GM18498 (cell line): ENCODE data around the gene MEP1B.
A peak's percentile ranks its signal among the peaks of the same experiment; 100 is the strongest.
"Not testable (repeated sequence)": the region's sequence is repeated elsewhere in the genome, so short reads cannot be mapped to it uniquely, and the experiment has no call there.

Source experiments
- ATAC-seq: cut with Tn5 transposase; IDR thresholded peaks from one replicate; pipeline ENCODE4 v1.9.1; 2021; ENCODE audit warnings: mild to moderate bottlenecking, moderate library complexity; ENCODE audit not compliant: unreplicated experiment

Gene MEP1B

DNA sequence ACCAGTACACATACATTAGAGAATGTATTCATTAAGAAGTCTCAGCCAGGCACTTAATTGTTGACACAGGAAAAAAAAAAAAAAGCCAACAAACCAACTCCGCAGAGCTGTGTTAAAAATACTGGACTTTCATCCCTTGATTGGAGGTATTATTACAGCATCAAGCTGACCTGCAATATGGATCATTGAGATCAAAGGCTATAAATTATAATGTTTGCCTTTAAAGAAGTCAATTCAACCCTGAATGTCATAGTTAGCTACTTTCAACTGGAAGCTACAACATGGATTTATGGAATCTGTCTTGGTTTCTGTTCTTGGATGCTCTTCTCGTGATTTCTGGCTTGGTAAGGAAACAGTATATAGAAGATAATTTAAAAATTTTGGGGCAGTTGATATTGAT lies at the start of gene MEP1B:
Gene MEP1B, plus strand, starts transcription at position 250 of the 400 bp plus-strand sequence. Its CDS starts 32 bp downstream, at position 282.
- ATAC-seq, result no peak

DNA sequence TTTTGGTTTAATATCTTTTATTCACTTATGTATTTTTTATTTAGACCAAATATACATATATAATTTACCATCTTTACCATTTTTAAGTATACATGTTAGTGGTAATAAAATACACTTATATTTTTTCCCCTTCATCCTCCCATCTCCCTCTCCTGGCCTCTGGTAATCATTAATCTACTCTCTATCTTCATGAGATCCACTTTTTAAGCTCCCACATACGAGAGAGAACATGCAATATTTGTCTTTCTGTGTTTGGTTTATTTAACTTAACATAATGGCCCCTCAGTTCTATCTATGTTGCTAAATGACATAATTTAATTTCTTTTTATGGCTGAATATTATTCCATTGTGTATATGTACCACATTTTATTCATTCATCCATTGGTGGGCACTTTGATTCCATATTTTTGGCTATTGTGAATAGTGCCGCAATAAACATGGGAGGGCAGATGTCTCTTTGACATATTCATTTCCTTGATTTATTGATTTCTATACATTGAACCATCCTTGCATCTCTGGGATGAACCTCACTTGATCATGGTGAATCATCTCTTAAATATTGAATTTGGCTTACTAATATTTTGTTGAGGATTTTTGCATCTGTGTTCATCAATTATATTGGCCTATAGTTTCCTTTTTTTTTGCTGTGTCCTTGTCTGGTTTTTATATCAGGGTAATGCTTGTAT lies 41.5 kb upstream of the MEP1B start:
- no peak for ATAC-seq

DNA sequence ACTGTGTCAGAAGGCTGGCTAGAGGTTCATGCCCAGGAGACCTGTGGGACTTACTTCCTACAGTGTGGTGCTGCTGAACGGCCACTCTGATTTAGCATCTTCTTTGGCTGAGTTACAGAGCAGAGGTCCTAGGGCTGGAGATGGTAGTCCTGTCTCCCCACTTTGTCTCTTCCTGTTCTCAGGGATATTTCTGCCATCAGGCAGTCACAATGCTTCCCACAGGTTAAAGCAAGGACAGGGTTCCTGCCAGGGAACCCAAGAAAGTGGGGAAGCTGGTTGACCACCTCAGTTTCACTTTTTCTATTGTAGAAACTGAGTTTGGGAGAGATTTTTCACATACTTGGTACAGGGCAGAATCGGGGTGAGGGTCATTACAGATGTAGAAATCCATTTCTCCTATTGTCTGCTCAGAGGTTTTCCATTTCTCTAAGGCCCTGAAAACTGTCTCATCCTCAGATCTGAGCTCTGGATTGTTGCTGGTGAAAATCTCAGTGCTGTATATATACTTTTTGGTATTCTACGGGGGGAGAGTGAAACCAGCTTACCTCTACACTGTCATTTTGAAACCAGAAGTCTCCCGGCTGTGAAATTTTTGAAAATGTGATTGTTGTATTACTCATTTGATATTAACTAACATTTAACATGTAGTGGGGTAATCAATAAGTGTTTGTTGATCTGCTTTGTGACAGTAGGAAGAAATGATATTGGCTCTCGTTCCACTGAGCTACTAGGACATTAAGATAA lies 37.0 kb upstream of the MEP1B start:
- ATAC-seq, result peak; percentile 88

DNA sequence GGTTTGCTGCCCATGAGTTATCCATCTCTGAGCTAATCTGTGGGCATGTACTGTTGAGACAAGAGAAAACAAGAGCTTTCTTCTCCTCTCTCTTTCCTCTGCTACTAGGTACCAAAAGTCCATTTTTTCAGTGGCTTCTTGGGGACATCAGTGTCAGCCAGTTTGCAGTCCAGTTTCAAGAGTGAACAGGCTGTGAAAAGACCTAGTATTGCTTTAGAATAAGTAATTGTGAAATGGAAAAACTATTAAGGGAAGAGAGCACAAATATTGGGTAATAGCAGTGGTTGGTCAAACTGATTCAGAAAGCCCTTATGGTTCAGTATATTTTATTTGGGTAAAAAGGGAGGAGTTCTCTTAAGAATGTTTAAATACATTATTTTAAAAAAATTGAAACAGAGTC lies 33.0 kb upstream of the MEP1B start:
- ATAC-seq, result no peak

DNA sequence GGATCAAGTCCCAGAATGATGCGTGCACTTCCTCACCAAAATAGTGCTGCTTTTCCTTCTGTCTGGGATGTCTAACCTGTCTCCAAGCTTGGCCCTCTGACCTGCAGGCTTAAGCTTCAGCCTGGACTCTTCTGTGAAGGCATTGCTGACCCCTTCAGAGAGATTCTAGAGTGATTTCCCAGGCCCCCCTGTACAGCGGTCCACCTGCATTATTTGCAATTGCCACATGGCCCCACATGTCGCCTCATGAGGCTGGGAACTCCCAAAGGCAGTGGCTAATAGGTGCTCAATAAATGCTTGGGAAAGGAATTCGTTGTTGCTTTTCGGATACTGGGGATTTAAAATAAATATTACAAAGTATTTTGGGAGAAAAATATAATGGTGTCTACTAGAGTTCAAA lies 32.3 kb upstream of the MEP1B start:
- ATAC-seq, result no peak

DNA sequence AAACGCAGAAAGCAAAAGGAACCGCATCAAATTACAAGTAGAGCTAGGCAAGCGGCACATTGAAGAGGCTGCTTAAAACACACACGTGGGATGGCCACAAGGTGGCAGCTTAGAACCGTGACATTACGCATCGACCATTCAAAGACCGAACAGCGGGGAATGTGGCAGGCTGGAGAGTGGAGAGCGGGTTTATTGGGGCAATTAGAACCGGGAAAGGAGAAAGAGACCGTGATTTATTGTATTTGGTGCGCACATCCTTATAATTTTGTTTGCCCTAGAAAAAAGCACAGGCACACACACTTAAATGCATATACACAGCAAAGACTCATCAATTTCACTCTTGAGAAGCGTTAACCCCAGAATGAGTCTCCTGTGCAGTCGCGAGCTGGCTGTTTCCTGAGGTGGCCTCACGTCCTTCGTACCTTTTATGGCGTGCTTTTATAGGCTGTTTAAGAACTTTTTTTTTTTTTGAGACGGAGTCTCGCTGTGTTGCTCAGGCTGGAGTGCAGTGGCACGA lies 31.7 kb upstream of the MEP1B start:
- ATAC-seq, result peak; percentile 97

DNA sequence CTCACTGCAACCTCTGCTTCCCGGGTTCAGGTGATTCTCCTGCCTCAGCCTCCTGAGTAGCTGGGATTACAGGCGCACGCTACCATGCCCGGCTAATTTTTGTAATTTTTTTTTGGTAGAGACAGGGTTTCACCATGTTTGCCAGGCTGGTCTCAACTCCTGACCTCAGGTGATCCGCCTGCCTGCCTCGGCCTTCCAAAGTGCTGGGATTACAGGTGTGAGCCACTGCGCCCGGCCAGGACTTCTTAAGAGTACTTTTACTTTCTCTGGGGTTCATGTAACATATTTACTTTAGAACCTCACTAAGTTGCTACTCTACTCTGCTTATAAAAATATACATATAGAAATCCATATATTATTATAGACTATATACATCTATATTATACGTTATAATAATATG lies 31.2 kb upstream of the MEP1B start:
- ATAC-seq, result not testable (repeated sequence)

DNA sequence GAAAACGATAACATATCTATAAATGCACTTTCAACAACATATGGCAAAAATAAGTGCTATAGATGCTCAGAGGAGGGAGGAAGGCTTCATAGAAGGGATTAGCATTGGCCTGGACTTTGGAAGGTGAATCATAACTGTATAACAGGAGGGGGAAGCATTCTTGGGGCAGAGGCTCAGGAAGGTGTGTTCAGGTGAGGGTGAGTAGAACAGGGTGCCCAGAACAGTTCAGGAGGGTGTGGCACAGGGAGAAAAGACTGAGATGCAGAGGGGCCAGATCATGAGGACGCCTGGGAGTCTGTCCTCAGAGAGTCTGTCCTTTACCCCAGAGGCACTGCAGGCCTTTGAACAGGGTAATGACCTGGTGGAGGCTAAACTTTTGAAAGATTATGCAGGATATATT lies 29.3 kb upstream of the MEP1B start:
- no peak for ATAC-seq

DNA sequence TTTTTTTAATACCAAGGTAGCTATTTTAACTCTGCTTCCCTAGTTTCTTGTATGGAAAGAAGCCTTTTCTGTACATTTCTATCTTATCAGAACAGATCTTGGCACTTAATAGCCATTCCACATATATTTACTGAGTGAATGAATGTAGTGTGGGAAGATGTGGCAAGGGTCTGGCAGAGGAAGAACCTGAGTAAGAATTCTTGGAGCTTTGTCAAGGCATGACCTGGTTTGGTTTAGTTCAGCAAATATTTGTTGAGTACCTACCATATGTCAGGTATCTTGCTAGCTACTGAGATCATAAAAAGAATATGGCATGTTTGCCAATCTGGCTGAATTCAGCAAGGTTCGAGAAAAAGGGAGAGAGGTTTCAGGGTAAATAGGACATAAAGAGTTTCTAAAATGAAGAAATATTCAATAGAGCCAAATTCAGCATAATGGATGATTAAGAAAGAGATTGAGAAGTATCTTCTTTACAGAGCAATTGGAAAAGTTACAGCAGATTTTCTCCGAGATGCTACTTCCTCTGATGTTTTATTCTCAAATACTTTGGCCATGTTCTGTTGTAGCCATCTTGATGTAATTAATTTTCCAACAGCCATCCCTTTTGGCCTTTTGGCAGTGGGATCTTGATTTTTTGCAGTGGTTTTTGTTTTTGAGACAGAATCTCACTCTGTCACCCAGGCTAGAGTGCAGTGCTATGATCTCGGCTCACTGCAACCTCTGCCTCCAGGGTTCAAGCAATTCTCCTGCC lies 21.7 kb upstream of the MEP1B start:
- no peak for ATAC-seq

DNA sequence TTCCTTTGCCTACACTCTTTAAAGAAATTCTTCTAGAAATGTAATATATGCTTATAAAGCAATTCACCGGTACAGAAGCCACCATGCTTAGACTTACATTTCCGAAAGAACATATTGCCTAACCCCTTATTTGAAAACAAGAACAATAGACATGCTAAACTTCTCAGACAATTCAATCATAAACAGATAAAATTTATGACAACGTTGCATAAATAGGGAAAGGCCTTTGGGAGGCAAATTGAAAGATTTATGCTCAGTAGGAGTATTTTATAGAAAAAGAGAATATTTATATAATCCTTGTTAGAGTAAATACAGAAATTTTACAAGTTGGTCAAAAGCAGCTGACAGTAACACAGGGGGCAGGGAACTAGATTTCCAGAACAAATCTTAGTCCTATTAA lies 16.2 kb upstream of the MEP1B start:
- ATAC-seq, result no peak

DNA sequence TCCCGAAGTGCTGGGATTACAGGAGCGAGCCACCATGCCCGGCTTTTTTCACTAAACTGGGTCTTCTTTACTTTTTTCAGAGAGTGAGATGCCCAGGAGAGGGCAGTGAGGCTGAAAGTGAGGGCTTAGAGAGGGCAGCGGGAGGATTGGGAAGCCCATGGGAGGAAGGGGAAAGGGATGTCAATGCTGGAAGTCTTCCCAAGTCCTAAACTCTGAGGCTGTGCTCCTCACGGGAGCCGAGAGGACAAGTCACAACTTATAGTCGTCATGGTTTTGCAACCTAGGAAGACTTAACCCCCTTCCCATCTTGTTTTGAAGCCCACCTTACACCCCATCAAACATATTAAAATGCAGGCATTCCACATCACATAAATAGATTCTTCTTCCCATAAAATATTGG lies 15.1 kb upstream of the MEP1B start:
- no peak for ATAC-seq

DNA sequence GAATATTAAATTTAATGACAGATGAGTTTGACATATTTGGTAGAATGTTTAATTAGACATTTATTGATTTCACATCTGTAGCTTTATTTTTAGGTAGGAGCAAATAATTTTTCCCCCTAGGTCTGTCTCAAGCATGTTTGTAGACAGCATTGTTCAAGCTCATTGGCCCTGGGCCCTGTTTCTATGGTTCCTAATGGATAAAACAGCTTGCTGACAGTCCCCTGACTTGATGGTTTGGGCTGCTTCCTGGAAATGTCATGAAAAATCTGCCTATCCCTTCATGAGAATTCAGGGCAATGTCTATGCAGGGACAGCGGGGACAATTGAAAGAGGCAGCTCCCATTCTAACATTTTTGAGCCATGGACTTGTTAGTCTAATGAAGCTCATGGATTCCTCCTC lies 14.6 kb upstream of the MEP1B start:
- ATAC-seq, result no peak

DNA sequence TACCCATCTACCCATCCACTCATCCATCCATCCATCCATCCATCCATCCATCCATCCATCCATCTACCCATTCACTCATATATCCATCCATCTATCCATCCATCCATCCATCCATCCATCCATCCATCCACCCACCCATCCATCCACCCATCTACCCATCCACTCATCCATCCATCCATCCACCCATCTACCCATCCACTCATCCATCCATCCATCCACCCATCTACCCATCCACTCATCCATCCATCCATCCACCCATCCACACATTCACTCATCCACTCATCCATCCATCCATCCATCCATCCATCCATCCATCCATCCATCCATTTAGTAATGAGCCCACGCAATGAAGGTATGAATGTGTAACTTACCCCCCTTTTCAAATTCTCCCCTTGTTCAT lies 13.1 kb upstream of the MEP1B start:
- not testable (repeated sequence) for ATAC-seq

DNA sequence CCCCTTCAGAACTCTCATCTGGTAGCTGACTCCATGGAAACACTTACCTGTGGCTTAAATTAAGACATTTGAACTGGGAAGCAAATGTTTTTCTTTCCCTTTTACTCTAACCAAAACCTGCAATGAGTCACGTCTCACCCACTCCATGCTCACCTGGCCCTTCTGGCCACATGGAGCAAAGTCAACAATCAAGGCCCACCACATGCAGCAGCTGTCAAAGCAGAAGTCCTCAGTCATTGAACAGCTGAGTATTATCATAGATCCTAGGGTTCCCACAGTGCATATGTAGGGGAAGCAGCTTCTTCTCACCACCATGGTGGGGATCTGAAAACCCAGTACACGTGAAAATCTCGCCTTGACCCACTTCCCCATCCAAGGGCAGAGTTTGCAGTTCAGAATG lies 12.3 kb upstream of the MEP1B start:
- ATAC-seq, result no peak

DNA sequence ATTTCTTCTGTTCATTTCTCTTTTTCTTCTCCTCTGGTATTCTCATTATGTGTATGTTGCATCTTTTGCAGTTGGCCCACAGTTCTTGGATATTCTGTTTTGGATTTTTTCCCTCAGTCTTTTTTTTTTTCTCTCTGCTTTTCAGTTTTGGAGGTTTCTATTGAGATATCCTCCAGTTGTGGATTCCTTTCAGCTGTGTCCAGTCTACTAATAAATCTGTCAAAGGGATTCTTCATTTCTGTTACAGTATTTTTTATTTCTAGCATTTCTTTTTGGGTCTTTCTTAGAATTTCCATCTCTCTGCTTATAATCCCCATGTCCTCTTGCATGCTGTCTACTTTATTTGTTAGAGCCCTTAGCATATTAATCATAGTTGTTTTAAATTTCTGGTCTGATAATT lies 6.3 kb upstream of the MEP1B start:
- ATAC-seq, result no peak

DNA sequence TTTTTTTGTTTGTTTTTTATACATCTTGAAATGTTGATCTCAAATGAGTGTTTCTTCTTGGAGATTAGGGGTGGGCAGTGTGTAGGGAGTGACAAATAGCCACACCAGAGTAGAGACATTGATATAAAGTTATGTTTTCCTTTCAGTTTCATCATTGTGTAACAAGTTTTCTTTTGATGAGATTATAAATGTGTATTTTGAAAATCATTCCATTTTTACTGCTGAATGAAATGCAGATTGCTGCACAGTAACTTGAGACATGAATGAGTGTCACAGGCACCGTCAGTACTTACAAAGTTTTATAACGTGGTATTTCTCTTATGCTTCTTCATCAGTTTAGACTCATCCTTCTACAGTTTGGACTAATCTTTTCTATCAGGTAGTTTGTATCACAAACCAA lies 370 bp downstream of the MEP1B start:
- ATAC-seq, result no peak

DNA sequence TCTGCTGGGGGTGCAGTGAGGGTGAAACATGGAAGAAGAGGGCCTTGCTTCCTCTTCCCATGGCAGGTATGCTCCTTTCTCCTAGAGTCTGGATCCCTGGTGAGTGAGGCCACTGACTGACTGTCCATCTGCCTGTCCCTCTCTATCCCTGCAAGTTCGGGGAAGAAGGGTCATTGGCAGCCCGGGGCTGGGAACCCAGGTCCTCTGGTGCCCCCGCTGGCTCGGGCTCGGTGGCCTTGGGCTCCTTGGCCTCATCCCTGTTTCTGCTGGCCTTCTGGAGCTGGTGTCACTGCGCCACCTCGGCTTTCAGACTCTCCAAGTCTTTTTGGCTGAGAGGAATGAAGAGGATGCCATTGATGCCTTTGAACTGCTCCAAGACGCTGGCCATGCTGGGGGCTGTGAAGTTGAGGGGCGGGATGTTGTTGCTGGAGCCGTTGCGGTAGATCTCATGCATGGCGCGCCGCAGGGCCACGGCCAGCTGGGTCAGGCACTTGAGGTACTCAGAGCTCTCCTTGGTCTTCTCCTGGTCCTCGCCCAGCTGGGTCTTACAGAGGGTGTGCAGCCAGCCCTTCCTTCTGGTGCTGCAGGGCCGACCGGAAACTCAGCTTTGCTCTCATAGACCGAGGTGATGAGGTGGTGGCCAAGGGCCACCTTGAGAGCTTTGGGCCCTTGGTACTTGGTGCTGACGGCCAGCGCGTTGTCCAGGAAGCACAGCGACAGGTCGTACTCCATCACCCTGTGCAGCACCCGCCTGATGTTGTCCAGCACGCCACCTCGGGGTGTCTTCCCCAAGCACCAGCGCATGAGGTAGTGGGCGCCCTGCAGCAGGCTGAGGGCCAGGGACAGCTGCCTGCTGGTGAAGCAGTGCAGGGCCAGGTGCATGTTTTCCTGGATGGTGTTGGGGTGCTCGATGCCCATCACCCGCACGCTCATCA lies 6.3 kb downstream of the MEP1B start:
- no peak for ATAC-seq

DNA sequence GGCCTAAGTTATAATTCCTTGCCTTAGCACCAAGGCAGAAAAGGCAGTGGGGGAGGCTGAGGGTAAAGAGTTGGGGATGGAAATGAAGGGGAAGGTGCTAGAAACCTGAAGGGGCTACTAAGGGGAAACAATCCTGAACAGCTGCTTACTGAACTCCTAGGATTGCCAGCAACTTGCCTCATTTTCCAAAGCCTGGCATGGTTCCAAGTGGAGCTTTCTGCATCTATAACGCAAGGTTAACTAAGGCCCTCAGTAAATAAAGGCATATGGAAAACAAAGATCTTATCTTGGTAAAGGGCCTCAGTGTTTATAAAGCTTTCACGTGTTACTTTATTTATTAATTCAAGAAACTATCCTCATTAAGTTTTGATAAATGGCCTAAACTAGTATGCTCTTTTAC lies 10.9 kb downstream of the MEP1B start:
- no peak for ATAC-seq

DNA sequence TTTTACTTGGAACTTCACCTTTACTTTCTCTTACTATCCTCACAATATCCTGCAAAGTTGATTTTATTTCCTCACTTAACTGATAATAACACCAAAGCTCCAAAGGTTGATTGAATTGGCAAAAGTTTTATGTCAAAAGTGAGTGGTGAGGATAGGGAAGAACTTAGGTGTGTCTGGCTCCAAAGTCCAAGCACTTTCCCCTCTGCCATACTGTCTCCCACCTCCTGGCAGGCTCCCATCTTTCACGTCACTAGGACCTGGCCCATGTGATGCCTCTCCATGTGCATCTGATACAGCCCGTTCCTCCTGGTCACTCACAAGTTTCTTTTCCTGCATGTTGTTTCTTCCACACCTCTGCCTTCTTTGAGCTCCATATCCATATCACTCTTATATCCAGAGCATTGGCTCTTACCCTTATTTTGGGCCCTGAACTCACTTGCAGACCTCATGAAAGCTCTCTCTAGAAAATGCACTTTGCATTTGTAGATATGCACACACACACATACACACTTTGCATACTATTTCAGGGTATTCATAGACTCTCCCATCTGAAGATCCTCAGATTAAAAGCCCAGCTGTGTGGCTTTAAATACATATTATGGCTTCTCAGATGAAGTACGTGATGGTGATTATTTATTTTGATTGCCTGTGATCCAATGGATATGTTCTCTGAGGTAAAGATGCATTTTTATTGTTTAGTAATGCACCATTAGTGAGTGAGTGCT lies 12.3 kb downstream of the MEP1B start:
- no peak for ATAC-seq

DNA sequence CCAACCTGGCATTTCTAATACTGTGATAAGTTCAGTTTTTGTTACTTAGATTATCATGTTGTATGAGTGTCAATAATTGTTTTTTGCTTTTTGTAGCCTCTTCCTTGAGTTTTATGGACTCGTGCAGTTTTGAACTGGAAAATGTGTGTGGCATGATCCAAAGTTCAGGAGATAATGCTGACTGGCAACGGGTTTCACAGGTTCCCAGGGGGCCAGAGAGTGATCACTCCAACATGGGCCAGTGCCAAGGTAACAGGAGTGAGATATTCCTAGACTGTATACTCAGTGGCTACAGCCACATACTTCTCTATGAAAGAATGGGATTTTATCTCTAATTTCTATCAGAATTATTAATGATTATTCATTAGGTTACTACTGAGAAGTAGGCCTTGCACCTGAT lies 18.2 kb downstream of the MEP1B start:
- no peak for ATAC-seq
